ENCODE data around the gene NKTR.

- TF ChIP-seq CTCF (IDR thresholded peaks at IDR 0.05) (no peak), POLR2A (IDR thresholded peaks at IDR 0.05) (no peak)
Measured at GRCh38 chr3:42694366-42694765, 93.9 kb downstream of the NKTR start.

Measured in lower leg skin (tissue), 3 donors.